H9 (cell line): Measurements from ENCODE around the gene TMEM135. TPM values are rescaled to one million over a fixed set of nuclear protein-coding genes. Genes with fewer than 3 reads are reported as not detected.
A peak's percentile ranks its signal among the peaks of the same experiment; 100 is the strongest.

Experiments used
- DNase-seq: peaks from one replicate; pipeline ENCODE4 v3.0.0-alpha.2; 2017
- H2AFZ ChIP-seq: one replicate; pipeline ENCODE4 v1.6.1; 2013; ENCODE audit warnings: mild to moderate bottlenecking, low read length, control low read depth, moderate library complexity
- H2AK5ac ChIP-seq: 2 replicates; pipeline ENCODE4 v1.6.1; 2013; ENCODE audit warnings: low read length, control low read depth, mixed read lengths; ENCODE audit not compliant: insufficient read length
- H2BK120ac ChIP-seq: one replicate; pipeline ENCODE4 v1.6.1; 2013; ENCODE audit warnings: low read depth, mild to moderate bottlenecking, low read length, control low read depth, inconsistent platforms; ENCODE audit not compliant: poor library complexity, severe bottlenecking
- H2BK12ac ChIP-seq: 2 replicates; pipeline ENCODE4 v1.6.1; 2013; ENCODE audit warnings: low read length, control low read depth, mixed read lengths, low read depth; ENCODE audit not compliant: insufficient read length
- H2BK15ac ChIP-seq: 2 replicates; pipeline ENCODE4 v1.6.1; 2013; ENCODE audit warnings: low read depth, low read length, control low read depth
- H2BK20ac ChIP-seq: one replicate; pipeline ENCODE4 v1.6.1; 2013; ENCODE audit warnings: low read depth, mild to moderate bottlenecking, low read length, control low read depth, inconsistent platforms; ENCODE audit not compliant: poor library complexity, severe bottlenecking
- H2BK5ac ChIP-seq: 2 replicates; pipeline ENCODE4 v1.6.1; 2013; ENCODE audit warnings: low read length, control low read depth, mixed read lengths; ENCODE audit not compliant: insufficient read length
- H3K14ac ChIP-seq: 2 replicates; pipeline ENCODE4 v1.6.1; 2013; ENCODE audit warnings: low read length, control low read depth; ENCODE audit not compliant: insufficient read depth
- H3K18ac ChIP-seq: 2 replicates; pipeline ENCODE4 v1.6.1; 2013; ENCODE audit warnings: low read depth, mild to moderate bottlenecking, mixed read lengths, low read length, control low read depth; ENCODE audit not compliant: insufficient read length
- H3K23ac ChIP-seq: 2 replicates; pipeline ENCODE4 v1.6.1; 2013; ENCODE audit warnings: low read length, control low read depth, mixed read lengths, low read depth; ENCODE audit not compliant: insufficient read length
- H3K23me2 ChIP-seq: 2 replicates; pipeline ENCODE4 v1.6.1; 2013; ENCODE audit warnings: low read depth, mild to moderate bottlenecking, mixed read lengths, low read length, control low read depth; ENCODE audit not compliant: insufficient read length, poor library complexity, severe bottlenecking
- H3K27ac ChIP-seq: 2 replicates; pipeline ENCODE4 v1.5.1; 2013; ENCODE audit warnings: low read length, control low read depth, mixed read lengths, low read depth; ENCODE audit not compliant: insufficient read length
- H3K27me3 ChIP-seq: 2 replicates; pipeline ENCODE4 v1.6.1; 2013; ENCODE audit warnings: low read length, control low read depth, inconsistent platforms; ENCODE audit not compliant: insufficient read depth
- H3K4ac ChIP-seq: 2 replicates; pipeline ENCODE4 v1.6.1; 2013; ENCODE audit warnings: low read depth, mild to moderate bottlenecking, control low read depth, inconsistent platforms, low read length, moderate library complexity
- H3K4me1 ChIP-seq: 2 replicates; pipeline ENCODE4 v1.6.1; 2013; ENCODE audit warnings: low read length, control low read depth, inconsistent platforms; ENCODE audit not compliant: insufficient read depth
- H3K4me2 ChIP-seq: 2 replicates; pipeline ENCODE4 v1.6.1; 2013; ENCODE audit warnings: low read length, control low read depth, mixed read lengths; ENCODE audit not compliant: insufficient read length, insufficient read depth
- H3K56ac ChIP-seq: 2 replicates; pipeline ENCODE4 v1.6.1; 2013; ENCODE audit warnings: low read depth, mild to moderate bottlenecking, mixed read lengths, low read length, control low read depth; ENCODE audit not compliant: insufficient read length
- H3K79me1 ChIP-seq: 2 replicates; pipeline ENCODE4 v1.6.1; 2013; ENCODE audit warnings: low read depth, mild to moderate bottlenecking, moderate library complexity, low read length, control low read depth, inconsistent platforms; ENCODE audit not compliant: insufficient read depth, poor library complexity, severe bottlenecking
- H3K79me2 ChIP-seq: 2 replicates; pipeline ENCODE4 v1.6.1; 2013; ENCODE audit warnings: low read length, control low read depth, inconsistent platforms; ENCODE audit not compliant: insufficient read depth
- H3K9ac ChIP-seq: 2 replicates; pipeline ENCODE4 v1.6.1; 2013; ENCODE audit warnings: low read length, control low read depth, mixed read lengths; ENCODE audit not compliant: insufficient read length; ENCODE audit errors: extremely low read depth
- H3K9me3 ChIP-seq: one replicate; pipeline ENCODE4 v1.6.1; 2013; ENCODE audit warnings: low read depth, low read length, inconsistent platforms; ENCODE audit not compliant: control insufficient read depth
- H3T11ph ChIP-seq: one replicate; pipeline ENCODE4 v1.6.1; 2013; ENCODE audit warnings: mild to moderate bottlenecking, low read length, control low read depth, inconsistent platforms
- H4K20me1 ChIP-seq: one replicate; pipeline ENCODE4 v1.6.1; 2013; ENCODE audit not compliant: control insufficient read depth, insufficient read length, insufficient read depth
- H4K5ac ChIP-seq: 2 replicates; pipeline ENCODE4 v1.6.1; 2013; ENCODE audit warnings: low read depth, mild to moderate bottlenecking, mixed read lengths, low read length, control low read depth; ENCODE audit not compliant: insufficient read length
- H4K8ac ChIP-seq: replicated peaks from 2 replicates; pipeline ENCODE4 v1.6.1; 2013; ENCODE audit warnings: low read length, control low read depth, mixed read lengths, low read depth; ENCODE audit not compliant: insufficient read length
- H4K91ac ChIP-seq: 2 replicates; pipeline ENCODE4 v1.6.1; 2013; ENCODE audit warnings: low read depth, mild to moderate bottlenecking, moderate library complexity, mixed read lengths, low read length, control low read depth; ENCODE audit not compliant: insufficient read length
- H3K27ac Mint-ChIP-seq, 3 experiments: 2 replicates in 2 of 3; 3 replicates in 1 of 3; pipeline ENCODE4 v1.8.0; 2020 to 2021; ENCODE audit warnings: mixed read lengths in 3 of 3, mild to moderate bottlenecking in 1 of 3, moderate library complexity in 1 of 3
- H3K27me3 Mint-ChIP-seq: 2 replicates; pipeline ENCODE4 v1.8.0; 2021; ENCODE audit warnings: low read depth, mild to moderate bottlenecking, moderate library complexity, mixed read lengths
- H3K36me3 Mint-ChIP-seq, 3 experiments: 2 replicates in 2 of 3; 3 replicates in 1 of 3; pipeline ENCODE4 v1.8.0; 2020 to 2021; ENCODE audit warnings: low read depth in 3 of 3, mixed read lengths in 3 of 3; ENCODE audit not compliant: insufficient read depth in 1 of 3
- H3K4me1 Mint-ChIP-seq, 2 experiments: 2 replicates each; pipeline ENCODE4 v1.8.0; 2020; ENCODE audit warnings: mixed read lengths in 2 of 2
- H3K4me3 Mint-ChIP-seq, 2 experiments: 2 replicates in 1 of 2; 3 replicates in 1 of 2; pipeline ENCODE4 v1.8.0; 2020 to 2021; ENCODE audit warnings: mild to moderate bottlenecking in 2 of 2, mixed read lengths in 2 of 2, moderate library complexity in 1 of 2
- H3K9me3 Mint-ChIP-seq, 2 experiments: 2 replicates in 1 of 2; 3 replicates in 1 of 2; pipeline ENCODE4 v1.8.0; 2020; ENCODE audit warnings: mild to moderate bottlenecking in 2 of 2, mixed read lengths in 2 of 2, moderate library complexity in 1 of 2
- CTCF ChIP-seq: fragments of 200-600 bp; sonication (generic); conservative IDR thresholded peaks from 3 replicates; pipeline ENCODE4 v1.8.0; 2021; ENCODE audit warnings: antibody characterized with exemption, mild to moderate bottlenecking
- WGBS: extraction: QIAGEN DNeasy Blood & Tissue Kit; methylation state at CpG from one replicate; pipeline ENCODE4 v1.1.7; 2013; ENCODE audit warnings: missing lambda C conversion rate, low lambda C conversion rate, mixed read lengths; ENCODE audit not compliant: insufficient read length; ENCODE audit errors: extremely low coverage; 5-methylcytosine and 5-hydroxymethylcytosine counted together
- total RNA-seq: library from RNA; stranded (reverse); gene quantifications from 2 replicates; pipeline ENCODE4 v1.2.1, GENCODE V29; 2021

Gene TMEM135
- total RNA-seq, 1 experiment from 2014 or later: 25.2 TPM

GRCh38 chr11:87369888-87370287 is 332.2 kb downstream of the TMEM135 start:
- H3K36me3 Mint-ChIP-seq: no peaks in the 10 kb centered on the region
- H3K79me1 ChIP-seq: no peaks in the 10 kb centered on the region

More at GRCh38 chr11:87369888-87370287, 332.2 kb downstream of the TMEM135 start:
- H2BK15ac ChIP-seq: no peak overlapping the region
- H4K5ac ChIP-seq: no peak overlapping the region
- no peak overlapping the region for H2BK12ac ChIP-seq
- no peak for DNase-seq
- H3K27me3 ChIP-seq: no peaks in the 10 kb centered on the region
- no peak overlapping the region for H2BK20ac ChIP-seq
- no peak overlapping the region for H4K91ac ChIP-seq
- WGBS: no CpG with 5 or more reads among the region's 4 CpGs
- no peak for TF ChIP-seq CTCF
- Mint-ChIP-seq H3K4me1 (peaks cover 26 to 34% of the 10 kb centered on the region in 2 experiments), H3K4me3 (no peak overlapping the region), H3K27me3 (no peaks in the 10 kb centered on the region), H3K9me3 (no peaks in the 10 kb centered on the region), H3K27ac (peak overlapping the region in 1 of 3 experiments; percentile 83; a peak in 1 of 7 replicates)
- H3K4me1 ChIP-seq: peaks cover 9% of the 10 kb centered on the region; the same call in 1 of the 2 replicates
- no peak overlapping the region for H3K27ac ChIP-seq
- no peak overlapping the region for H3K23ac ChIP-seq
- no peak overlapping the region for H3T11ph ChIP-seq
- no peaks in the 10 kb centered on the region for H4K20me1 ChIP-seq
- H3K4ac ChIP-seq: no peak overlapping the region
- no peak overlapping the region for H2BK5ac ChIP-seq
- no peak overlapping the region for H3K4me2 ChIP-seq
- H3K23me2 ChIP-seq: no peaks in the 10 kb centered on the region
- no peaks in the 10 kb centered on the region for H3K79me2 ChIP-seq
- H2AFZ ChIP-seq: no peak overlapping the region
- no peak overlapping the region for H3K9ac ChIP-seq
- H2BK120ac ChIP-seq: no peak overlapping the region
- H4K8ac ChIP-seq: no peak overlapping the region
- H3K56ac ChIP-seq: no peak overlapping the region
- no peak overlapping the region for H2AK5ac ChIP-seq
- no peaks in the 10 kb centered on the region for H3K9me3 ChIP-seq
- H3K18ac ChIP-seq: no peak overlapping the region
- H3K14ac ChIP-seq: no peak overlapping the region
